Measurements from ENCODE around the gene DCX.

The DCX gene

GRCh38 chrX:111411983-111412382, at the start of gene DCX:
DCX (minus strand) TSS chrX:111412192; CDS start chrX:111410398, 1,794 bp downstream.
- DNase-seq = peak; percentile 45

DNA sequence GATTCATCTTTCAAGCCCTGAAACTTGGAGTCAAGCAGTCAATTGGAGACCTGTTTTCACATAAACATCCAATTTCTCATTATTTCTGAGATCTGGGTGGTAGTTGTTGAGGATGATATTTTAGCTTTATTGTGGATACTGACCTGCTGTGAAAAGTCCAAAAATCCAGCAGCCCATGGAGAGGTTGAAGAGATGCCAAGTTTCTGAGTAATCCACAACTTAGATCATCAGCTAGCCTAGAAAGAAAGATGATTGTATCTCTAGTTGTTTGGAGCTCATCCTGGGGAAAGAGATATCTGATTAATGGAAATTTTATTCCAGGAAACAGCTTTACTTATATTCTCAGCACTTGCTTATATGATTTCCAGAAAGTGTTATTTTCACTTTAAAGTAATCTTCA, 48.6 kb upstream of the DCX start:
- no peak for DNase-seq

- DNase-seq = peak; percentile 80
Observed at GRCh38 chrX:111447298-111447697, 35.3 kb upstream of the DCX start.

DNA sequence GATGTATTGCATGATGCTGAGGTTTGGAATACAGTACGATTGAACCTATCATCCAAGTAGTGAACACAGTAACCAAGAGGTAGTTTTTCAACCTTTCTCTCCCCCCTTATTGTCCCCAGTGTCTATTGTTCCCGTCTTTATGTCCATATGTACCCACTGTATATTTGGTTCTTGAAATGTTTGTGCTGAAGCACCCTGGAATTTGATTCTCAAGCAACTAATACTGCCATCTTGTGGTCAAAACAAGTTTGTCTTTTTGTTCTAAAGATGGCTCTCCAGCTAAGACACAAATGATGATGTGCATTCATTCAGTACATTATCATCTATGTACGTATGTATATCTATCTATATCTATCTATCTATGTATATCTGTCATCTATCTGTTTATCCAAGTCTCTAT, 33.5 kb upstream of the DCX start:
- DNase-seq = peak; percentile 84

- DNase-seq = no peak
Observed at GRCh38 chrX:111444881-111445280, 32.9 kb upstream of the DCX start.

GRCh38 chrX:111443946-111444345, 32.0 kb upstream of the DCX start:
- DNase-seq = no peak

DNA sequence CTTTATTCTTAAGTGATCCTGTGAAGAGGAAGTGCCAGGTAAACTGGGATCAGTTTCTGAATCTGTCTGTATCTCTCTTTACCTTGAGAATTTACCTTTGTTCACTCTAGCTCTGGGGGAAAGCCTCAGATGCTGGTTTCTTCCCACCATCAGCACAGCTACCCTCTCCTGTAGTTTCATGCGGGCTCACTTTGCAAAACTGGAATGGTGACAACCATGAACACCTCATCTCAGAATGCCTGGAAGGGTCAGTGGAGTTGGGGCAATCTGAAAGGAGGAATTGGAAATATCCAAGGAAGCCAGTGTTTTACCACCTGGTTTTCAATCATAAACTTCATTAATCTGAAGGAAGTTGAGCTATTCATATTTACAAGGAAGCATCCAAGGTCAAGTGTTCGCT, 30.8 kb upstream of the DCX start:
- no peak for DNase-seq

DNA sequence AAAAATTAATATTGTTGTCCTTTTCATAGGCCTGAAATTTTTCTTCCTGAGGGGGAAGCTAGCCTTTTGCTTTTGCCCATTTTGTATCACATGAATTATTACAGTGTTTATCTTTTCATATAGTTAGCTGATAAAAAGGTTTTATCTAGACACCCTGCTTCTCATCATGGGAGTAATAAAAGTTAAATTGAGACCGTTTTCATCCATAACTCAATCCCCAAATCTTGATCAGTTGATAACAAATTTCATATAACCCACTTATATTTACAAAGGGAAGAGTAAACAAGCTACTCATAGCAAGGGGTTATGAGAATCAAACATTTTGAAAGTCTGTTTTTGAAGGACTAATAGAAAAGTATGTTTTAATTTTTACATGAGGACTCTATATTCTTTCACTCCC, 23.5 kb upstream of the DCX start:
- no peak for DNase-seq

GRCh38 chrX:111431001-111431400, 19.0 kb upstream of the DCX start:
- peak; percentile 85 for DNase-seq

DNA sequence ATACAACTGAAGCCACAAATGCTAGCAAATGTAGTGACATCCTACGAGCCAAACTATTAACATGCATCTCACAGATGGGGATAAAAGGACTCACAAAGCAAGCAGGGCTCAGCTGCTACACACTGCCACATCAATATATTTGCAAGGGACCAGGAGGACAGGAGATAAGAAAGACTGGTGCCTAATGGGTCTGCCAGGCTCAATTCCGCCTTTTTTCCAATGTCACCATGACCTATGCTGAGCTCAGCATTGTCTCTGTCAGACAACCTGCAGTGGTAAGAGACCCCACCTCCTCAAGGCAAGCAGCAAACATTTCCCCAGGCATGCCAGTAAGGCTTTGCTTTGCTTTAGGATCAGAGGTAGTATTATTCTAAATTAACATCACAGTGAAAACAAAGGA, 435 bp downstream of the DCX start:
- no peak for DNase-seq

- DNase-seq = peak; percentile 50
Observed at GRCh38 chrX:111410590-111411078, 1.4 kb downstream of the DCX start.

DNA sequence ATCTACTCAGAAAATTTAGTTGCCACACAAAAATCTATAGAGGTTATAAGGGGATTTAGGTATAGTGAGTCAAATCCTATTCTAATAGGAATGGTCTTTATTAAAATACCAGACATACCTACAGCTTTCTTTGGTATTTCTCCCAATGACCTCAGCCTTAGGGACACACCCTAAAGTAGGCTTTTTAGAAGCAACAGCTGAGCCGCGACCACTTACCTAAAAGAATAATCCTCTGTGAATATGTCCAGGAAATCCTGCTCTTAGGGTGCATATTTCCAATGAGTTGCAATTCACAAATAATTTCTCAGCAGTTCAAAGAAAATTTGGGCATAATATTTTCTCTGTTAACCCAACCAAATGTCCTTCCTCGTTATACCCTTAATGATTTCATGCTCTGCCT, 2.7 kb downstream of the DCX start:
- no peak for DNase-seq

GRCh38 chrX:111407948-111408347, 4.0 kb downstream of the DCX start:
- no peak for DNase-seq

DNA sequence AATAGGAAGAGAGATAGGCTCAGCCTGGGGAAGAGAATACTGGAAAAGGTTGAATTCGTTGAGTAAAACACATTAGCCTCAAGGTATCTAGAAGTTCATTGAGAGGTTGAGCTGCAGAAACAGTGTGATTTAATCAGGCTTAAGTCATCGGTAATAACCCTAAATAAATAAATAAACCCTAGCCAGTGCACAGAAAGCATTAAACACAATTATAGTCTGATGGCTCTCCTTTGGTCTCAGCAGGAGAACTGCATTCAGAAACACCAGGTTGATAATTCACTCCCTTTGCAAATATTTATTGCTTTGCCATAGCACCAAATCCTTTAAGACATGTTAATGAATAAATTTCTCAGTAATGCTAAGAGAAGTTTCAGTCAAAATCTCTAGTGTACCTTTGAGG, 9.6 kb downstream of the DCX start:
- DNase-seq = peak; percentile 57

GRCh38 chrX:111395149-111395548, 16.8 kb downstream of the DCX start:
- DNase-seq = no peak

DNA sequence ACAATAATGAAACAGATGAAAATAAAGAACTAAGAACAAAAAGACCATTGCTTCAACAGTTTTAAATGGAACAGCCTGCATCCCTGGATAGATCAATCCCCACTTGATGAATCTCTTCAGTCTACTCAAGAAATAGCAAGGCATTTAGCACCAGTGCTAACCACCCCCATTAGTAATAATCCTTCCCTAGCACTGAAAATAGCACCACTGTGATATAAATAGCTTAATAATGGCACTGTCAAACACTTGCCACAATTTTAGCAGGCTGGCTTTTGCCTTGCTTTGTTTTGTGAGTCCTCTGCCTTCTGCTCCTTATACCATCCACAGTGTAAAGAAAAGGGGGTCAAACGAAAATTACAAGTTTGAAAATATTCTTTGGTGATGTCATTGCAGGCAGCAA, 17.4 kb downstream of the DCX start:
- DNase-seq = no peak

GRCh38 chrX:111387470-111388070, 24.4 kb downstream of the DCX start:
- peak; percentile 93 for DNase-seq

DNA sequence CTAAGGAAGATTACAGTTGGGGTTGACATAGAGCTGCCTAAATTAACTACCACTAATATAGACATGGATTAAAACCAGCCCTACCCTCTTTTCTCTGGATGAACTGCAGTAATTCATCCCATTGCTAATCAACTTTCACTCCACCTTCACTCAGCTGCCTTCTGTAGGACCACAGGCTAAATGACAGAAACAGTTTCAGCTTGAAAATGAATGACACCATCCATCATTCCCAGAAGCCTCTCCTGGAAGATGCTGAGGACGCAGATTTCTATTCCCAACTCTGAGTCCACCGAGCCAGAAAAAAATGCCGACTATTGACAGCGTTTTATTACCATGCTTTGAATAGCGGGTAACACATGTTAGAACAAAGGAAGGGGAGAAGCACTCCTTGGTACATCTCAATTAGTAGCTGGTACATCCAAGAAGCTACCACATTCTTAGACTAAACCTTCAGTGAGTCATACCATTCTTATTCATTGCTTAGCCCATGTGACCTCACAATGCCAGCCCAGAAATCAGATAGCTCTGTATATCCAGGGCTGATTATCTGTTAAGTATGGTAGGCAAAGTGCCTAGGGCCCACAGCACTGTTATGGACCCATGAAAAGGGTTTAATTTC, 25.3 kb downstream of the DCX start:
- no peak for DNase-seq

- DNase-seq = no peak
Observed at GRCh38 chrX:111386077-111386476, 25.9 kb downstream of the DCX start.

DNA sequence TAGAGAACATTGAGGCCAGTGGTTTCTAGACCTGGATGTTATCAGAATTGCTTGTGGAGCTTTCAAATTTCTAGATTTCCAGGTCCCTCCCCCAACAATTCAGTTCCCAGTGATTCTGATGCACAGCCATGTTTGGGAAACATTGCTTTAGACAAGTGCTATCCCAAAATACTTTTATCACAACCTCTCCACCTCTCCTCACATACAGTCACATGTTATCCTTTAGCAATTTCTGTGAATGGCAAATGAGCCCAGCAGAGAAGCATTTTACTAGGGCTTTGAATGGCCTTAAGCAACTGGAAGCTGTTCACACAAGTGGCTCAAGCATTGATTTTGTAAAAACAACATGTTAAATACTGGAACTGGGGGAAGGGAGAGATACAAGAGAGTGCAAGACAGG, 29.7 kb downstream of the DCX start:
- DNase-seq = no peak

DNA sequence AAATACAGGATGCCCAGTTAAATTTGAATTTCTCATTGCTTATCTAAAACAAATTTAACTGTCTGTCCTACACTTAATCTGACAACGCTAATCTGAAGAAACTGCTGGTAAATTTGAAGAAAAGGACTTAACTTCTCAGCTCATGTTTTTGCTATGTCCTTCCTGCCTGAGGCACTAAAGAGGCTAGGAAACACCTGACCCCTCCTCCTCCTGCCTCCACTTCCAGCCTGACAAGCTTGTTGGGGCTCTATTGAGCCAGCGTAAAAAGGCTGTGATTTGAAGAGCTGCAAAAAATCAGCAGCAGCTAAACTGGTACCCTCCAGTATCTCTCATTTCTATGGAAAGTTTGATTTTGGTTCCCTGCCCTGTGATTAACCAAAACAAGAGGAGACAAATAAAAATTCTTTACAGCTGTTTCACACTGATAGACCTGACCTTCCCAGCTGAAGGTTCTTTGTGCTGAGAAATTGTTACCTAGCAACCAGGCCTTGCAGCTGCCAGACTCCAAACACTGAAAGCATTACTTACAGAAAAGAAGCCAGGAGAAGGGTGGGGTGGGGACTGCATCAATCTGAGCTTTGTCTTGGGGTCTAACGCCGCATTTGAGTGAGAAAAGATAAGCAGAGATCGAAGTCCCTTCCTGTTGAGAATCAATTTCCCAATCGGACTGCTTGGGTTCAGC, 35.0 kb downstream of the DCX start:
- peak; percentile 89 for DNase-seq

- DNase-seq = no peak
Observed at GRCh38 chrX:111376486-111376885, 35.5 kb downstream of the DCX start.

DNA sequence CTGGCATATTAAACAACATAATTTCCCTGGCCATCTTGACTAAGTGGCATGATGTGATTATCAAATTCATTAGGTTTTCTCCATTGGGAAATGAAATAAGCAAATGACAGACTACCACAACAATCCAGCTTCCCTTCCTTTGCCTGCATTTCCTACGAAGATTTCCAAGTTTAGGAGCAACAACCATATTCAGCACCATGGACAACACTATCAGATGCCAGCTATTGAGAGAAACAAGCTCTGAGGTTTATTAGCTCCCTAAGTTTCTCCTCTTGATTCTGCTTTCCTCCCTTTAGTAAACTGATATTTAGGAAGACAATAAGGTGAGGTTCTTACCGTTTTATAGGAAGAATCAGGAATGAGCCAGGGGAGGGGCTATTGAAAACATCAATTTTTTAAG, 36.2 kb downstream of the DCX start:
- no peak for DNase-seq

GRCh38 chrX:111372086-111372485, 39.9 kb downstream of the DCX start:
- DNase-seq = no peak

All from NCI-H2081 treated with DMSO at 0.1 percent for 48 hours (cell line).